ENCODE data around the gene GABRG3.
"Not testable (repeated sequence)": the region's sequence is repeated elsewhere in the genome, so short reads cannot be mapped to it uniquely, and the experiment has no call there.

The GABRG3 gene

DNA sequence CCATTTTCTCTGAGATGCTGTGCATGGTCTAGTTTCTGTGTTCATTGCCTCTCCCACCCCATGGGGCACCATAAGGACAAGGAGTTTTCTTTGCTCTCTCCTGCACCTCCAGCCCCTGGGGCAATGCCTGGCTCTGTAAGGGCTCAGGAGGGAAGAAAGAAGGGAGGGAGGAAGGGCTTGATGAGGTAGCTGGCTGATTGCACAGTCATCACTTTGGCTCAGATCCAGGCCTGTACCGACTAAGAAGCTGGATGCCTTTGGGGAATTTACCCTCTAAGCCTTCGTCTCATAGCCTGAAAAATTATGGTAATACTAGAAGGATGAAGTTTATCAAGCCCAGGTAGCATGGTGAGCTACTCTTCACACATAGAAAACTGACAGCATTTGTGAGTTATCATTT, 382.9 kb downstream of the GABRG3 start:
- no peak for DNase-seq

DNA sequence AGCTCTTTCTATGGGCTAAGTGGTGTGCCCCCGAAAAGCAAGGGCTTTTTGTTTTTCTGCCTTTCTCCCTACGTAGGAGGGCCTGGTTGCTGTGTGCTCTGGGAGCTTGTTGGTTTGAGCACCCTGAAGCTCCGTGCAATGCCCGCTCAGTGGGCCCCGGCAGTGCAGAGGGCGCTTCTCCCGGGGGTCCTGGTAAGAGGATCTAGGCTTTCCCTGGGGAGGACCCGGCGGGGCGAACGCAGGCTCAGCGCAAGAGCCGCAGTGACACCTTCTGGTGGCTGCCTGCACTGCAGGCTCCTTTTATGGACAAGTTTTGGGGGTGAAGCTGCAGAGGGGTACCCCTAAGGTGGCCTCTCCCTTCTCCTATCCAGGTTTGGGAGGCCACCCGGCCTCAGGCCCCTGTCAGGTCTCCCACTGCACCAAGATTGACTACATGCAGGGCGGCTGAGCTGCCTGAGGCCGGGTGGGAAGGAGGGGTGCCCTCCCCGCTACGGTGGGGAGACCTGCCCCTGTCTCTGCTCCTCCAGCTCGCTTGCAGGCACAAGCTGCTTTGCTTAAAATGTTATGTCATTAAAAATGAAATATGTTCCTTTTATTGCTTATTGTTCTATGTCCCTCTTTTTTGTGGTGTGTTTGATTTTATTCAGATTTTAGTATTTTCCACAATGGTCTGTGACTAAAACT, 387.9 kb downstream of the GABRG3 start:
- DNase-seq: no peak

DNA sequence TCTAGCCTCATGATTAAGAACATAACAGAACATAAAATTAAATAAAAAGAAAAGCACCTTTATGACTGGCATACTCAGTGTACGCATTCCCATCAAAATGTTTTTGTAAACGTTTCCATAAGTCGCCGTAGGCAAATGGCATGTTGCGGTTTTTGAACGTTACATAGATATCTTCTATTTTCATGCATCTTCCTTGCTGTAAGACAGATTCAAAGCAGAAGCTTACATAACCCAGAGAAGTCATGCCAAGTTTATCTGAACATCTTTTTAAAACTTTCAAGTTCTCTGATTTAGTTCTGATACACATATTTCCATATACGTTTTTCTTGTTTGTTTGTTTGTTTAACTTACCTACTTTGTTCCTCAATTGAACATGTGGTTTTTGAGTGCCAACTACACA, 388.6 kb downstream of the GABRG3 start:
- no peak for DNase-seq

DNA sequence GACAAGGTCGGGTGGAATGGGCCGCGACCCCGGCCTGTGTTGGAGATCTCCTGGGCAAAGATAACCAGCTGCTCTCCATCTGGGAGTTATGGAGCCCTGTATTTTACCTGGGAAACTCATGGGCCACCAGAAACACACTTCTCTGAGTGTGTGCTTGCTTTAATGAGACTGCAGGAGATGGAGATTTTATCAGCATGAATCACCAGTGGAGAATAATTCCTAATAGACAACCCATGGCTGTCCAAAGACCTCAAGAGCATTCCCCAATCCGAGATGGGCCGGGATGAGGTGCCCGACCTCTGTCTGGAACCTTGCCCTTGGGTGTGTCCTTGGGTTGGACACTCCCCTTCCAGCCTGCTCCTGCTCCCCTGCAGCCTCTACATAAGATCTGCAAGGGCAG, 389.3 kb downstream of the GABRG3 start:
- no peak for DNase-seq

DNA sequence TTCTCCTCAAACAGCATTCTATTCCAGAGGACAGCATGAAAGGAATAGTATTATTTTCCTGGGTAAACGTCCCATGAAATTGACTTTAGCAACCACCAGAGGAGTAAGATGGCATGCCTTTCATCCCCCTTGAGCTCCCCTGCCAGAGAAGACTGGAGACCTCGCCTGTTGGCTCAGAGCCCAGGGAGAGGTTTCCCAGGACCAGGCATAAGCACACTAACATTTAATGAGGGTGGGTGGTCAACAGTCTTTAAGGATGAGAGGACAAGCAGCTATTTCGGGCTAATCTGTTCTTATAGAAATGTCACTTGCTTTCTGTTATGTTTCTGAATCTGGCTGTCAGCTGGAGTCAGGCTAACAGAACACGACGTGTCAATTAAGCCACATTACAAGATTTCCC, 390.5 kb downstream of the GABRG3 start:
- DNase-seq: no peak

DNA sequence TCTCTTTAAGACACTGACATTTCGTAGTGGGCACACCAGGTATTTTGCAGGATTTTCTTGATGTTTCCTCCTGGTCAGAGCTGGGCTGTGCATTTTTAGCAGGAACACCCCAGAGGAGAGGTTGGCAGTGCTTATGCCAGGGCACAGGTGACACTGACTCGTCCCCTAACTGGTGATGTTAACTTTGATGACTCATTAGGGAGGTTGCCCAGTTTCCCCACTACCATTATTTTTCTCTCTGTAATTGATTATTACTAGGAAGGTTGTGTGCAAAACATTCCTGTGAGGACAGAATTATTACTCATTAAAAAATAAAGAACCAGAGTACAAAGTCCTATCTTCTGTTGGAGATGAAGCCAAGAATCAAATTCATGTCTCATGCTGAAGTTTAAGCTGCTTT, 394.5 kb downstream of the GABRG3 start:
- no peak for DNase-seq

DNA sequence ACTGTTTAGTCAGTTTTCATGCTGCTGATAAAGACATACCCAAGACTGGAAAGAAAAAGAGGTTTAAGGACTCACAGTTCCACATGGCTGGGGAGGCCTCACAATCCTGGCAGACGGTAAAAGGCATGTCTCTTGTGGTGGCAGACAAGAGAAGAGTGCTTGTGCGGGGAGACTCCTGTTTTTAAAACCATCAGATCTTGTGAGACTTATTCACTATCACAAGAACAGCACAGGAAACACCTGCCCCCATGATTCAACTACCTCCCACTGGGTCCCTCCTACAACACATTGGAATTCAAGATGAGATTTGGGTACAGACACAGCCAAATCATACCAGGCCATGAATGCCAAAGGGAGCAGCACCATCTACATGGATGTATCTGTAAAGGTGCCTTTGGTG, 406.4 kb downstream of the GABRG3 start:
- DNase-seq: not testable (repeated sequence)

DNA sequence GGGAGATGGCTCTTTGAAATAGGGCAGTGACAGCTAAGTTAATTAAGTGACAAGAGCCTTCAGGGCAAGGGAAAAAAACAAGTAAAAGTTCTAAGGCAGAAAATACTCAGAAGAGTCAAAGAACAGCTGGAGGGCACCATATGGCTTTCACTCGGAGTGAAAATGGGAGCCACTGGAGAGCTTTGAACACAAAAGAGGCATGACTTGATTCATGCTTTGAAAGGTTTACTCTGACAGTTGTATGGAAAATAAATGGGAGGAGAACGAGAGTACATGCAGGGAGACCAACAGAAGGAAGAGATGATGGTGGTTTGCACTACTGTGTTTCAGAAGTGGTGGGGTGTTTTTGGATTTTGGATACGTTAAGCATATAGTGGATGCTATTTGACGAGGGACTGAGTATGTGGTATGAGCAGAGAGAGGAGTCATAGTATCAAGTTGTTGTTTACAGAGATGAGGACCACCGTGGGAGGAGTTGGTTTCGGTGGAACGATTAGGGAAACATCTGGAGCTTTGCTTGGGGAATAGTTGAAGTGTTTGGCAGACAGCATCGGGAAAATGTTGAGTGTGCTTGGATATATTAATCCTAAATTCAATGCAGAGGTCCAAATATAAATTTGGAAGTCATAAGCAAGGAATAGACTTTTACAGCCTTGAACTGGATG, 411.5 kb downstream of the GABRG3 start:
- DNase-seq: no peak

DNA sequence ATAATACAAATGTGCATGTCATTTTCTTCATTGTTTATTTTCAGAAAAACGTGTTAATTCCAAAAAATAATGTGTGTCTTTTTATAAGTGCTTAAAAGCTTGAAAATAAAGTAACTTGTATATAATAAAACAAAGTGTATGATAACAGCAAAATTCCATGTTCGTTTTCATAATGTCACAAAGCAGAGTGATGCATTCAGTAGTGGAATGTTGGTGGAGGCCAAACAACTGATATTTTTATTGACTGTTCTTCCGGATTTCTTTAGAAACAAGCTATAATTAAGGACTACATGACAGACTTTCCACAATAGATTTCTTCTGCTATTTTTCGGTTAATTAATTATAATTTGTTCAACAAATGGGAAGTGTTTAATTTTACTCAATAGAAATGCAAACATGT, 412.7 kb downstream of the GABRG3 start:
- no peak for DNase-seq

DNA sequence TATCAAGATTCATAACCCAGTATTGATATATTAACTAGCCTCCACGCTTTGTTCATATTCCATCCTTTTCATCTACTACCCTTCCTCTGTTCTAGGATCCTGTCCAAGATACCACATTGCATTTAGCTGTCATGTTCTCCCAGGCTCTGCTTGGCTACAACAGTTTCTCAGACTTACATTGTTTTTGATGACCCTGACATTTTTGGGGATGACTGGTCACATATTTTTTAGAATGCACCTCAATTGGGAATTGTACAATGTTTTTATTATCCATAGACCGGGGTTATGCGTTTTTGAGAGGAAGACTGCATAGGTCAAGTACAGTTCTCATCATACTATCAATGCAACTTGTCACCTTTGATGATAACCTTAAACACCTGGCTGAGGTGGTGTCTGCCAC, 421.2 kb downstream of the GABRG3 start:
- DNase-seq: no peak

DNA sequence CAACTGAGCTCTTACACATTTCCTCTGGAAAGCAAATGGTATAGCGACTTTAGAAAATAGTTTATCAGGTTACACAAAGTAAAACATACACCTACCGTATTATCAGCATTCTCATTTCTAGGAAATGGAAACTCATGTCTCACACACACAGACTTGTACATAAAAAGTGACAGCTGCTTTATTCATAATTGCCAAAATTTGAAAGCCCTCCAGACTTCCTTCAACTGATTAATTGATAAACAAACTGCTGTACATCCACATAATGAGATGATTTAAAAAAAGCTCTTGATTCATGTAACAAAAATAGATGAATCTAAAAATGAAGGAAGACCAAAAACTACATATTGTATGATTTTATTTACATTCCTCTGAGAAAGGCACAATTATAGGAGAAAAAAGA, 425.5 kb downstream of the GABRG3 start:
- no peak for DNase-seq

DNA sequence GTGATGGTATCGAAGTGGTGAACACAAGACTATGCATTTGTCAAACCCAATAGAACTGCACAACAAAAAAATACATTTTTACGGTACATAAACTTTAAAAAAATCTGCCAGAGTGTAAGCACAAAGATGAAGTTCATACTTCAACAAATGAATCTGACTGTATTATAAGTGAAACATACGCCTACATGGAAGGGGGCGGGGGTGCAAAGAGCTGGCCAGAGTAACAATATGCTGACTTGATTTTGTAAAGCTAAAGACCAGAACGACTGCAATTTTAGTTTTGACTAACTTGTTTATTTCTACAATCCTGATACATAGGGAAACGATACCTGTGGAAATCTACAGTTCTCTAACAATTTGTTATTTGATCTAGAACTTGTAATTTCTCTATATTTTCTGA, 426.0 kb downstream of the GABRG3 start:
- no peak for DNase-seq

DNA sequence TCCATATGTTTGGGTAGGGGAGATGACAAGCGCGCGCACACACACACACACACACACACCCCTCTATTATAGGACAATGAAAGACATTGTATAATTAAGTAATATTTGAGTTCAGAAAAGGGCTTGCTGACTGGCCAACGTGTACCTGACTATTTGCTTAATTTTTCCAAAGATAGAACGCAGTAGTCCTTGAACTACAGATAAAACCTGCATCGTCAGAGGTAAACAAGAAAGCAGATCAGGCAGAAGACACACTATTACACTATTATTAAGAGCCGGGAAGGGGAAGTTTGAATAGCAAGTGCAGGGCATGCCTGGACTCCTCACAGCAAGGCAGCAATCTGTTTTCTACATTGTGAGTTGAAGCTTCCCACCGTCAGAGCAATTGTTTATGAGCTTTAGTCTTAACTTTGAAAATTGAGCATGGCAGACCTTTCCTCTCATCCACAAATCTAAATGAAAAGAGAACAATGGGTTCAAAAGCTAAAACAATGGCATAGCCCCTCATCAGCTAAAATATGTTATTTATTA, 427.7 kb downstream of the GABRG3 start:
- DNase-seq: no peak

DNA sequence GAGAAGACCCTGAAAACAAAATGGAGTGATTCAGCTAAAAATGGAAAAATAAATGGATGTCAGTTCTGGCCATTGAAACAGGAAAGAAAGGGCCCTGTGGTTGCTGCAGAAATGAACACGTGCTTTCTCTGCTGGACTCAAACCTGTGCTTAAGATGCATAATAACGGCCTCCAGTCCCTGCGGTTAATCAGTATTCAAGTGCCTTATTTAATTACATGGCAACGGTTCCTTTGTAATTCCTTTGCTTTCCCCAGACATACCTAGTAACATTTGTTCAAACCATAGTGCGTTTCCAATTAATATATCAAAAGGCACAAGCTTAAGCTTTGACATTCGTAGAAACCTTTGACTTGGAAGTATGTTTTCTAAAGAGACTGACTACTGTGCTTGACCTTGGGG, 428.3 kb downstream of the GABRG3 start:
- no peak for DNase-seq

DNA sequence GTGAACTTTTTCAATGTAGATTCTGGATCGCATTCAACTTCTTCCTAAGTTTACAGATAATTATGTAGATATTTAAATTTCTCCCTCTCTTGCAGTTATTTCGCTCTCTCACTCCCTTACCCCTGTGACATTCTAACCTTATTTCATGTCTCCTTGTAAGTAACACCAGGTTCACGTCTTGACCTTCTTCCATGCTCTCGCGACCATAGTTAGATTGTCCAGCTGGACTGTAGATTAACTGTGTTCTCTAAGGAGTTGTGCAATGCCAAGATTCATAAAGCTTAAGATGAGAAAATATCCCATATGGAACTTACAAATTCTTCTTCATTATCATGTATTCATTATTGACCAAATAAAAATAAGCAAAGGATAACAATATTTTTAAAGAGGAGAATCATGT, 430.5 kb downstream of the GABRG3 start:
- no peak for DNase-seq

DNA sequence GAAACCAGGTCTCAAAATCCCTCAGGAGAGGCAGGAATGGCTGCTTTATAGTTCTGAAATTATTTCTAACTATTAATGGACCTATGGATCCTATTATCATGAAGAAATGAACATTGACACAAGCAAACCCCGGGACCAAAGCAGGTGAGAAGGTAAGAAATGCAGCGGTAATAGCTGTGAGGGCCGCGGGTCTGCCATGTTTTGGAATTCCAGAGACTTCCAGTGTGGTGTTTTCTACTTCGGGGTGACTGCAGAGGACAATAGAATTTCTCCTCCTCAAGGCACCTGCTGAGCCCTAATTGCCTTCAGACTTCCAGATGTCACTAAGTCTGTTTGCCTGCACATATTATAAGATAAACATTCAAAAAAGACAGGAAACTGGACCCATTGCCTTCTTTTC, 437.4 kb downstream of the GABRG3 start:
- DNase-seq: no peak

DNA sequence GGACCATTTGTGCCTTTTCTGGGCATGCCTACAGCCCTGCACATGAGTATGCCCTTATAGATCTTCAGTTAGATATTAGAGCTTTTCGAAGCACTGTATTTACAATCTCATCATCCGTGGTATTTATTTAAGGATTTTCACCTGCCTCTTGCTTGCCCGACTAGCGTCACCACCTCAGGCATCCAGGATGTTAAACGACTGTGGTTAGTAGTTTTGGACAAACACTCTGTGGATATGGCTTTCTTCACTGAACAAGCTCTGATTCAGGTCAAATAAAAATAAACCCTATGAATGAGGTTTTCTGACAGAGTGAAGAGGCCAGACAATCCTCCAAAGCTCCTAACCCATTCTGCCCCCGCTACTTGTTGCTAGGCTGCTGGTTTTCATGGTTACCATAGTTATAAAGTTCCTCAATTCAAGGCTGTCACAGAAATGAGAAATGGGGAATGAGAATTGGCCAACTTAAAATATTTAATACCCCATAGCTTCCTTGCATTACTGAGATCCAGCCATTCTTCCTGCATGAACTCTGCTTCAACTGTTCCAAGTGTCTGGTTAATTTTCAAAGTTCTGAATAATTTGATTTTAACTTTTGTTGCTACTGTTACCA, 440.1 kb downstream of the GABRG3 start:
- no peak for DNase-seq

DNA sequence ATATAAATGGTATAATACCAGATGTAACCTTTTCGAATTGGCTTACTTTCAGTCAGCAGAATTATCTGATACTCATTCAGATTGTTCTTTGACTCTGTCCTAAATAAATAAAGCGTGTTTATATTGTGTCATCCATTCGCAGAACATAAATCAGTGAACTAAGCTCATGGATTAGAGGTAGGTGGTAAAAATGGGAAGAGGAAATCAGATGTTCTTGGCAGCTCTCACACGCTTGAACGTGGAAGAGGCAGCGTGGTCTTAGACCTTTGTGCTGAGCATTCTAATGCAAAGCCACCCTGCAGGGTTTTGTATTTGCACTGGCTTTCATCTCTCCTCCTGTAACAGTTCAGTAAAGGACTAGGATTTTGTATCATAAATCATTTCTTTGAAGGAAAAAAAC, 441.4 kb downstream of the GABRG3 start:
- DNase-seq: no peak

DNA sequence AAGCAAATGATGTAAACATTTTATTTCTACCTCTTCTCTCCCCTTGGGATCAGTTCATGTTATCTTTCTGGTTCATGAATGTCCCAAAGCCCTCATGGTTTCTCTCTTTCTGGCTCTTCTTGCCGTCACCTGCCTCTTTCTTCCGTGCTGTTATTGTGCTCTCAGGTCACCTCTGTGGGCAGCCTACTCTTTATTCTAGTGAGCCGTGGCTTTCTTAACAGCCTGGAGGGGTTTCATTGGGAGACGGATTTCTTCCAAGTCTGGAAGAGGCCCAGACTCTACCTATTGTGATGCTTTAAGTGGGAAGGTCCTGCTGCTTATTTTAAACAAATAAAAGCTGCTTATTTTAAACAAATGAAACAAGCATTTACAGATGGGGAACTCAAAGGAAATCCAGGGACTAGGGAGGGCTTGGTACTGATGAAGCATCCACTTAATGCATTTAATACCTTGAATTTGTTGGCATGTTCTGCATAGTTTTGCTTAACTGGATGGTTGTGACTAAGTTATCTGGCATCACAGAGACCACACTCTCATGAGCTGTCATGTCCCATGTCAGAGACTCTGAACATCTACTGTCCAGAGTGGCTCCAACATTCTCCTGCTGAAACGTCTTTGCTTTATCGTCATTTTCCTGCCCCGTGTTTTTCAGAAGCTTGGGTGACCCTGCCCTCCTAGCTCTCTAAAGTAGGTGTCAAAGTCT, 443.3 kb downstream of the GABRG3 start:
- no peak for DNase-seq

DNA sequence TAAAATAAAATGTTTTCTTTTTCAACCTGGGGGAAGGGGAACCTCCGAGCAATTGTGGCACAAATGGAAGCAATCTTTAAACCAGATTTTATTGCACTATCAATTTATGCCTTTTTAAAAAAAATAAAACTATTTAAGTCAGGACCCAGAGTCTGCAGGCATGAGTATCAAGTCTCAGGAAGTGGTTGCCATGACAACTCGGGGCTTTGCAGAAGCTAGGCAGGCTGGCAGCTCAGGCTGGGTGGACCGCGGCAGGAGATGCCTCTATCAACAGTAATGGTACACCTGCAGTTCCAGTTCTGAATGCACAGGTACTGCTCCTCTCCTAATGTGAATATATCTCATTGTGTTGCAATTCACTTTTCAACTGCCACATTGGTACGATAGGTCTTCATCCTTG, 447.7 kb downstream of the GABRG3 start:
- no peak for DNase-seq

DNA sequence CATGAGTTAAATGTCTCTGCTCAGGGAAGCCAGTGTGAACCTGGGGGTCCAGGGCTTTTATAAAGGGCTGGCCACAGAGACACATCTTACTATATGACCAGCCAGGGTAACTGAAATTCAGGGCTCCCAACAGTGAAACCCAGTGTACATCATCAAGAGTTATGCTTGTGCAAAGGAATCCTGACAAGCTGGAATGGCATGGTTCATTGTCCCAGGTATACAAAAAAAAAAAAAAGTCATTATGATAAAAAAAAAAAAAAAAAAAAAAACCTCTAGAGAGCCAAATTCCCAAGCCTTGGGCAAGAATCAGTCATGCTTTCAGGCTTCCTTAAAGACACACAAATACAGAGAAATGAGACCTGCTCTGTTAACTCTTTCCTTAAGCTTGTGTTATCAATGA, 452.0 kb downstream of the GABRG3 start:
- no peak for DNase-seq

DNA sequence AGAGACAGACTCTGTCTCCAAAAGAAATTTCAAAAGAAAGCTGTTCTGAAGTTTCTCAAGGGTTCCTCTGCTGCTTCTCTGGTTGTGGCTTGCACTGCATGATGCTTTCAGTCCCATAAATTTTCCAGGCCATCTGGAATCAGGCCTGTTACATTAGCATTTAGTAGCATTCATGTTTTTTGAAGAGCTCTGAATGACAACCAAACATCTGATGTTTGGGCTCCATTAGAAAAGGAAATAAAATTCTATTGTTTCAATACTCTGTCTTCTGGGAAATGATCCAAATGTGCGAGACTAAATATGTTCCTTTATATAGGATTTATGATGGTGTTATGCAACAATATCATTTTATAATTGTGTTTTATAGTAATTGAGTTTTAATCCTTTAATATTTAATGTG, 455.8 kb downstream of the GABRG3 start:
- DNase-seq: no peak

DNA sequence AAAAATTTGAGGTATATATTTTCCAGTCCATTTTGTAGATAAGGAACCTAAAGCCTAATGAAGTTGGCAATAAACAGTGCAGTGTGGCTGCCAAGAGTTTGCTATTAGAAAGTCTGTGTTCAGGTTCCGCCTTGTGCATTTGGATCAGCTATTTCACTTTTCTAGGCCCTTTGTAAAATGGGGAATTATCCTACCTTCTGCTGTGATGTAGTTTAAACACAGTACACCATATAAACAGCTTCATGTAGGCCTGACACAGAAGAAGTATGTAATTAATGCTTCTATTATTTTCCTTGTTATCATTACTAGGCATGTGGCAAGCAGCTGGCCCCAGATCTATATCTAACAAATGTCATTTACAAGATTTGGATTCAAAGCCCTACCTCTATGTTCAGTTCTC, 456.3 kb downstream of the GABRG3 start:
- no peak for DNase-seq

DNA sequence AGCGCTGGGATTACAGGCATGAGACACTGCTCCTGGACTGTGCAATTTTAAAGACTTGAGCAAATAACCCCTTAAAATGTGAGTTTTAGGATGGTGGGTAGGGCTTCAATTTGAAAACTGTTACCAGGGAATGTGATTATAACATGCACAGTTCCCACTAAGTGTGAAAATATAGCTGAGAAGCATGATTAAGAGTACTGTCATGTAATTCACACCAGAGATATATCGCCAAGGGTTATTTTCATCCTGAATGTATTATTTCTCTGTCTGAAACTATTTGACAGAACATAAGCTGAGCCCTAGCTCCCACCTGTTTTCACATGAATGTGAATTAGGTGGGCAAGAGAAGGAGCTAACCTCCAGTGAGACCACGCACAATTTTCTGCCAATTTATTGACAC, 457.2 kb downstream of the GABRG3 start:
- no peak for DNase-seq

All from activated naive CD4-positive, alpha-beta T cell (primary cell).